Right hindlimb (tissue), 1 donor: ENCODE results near the gene GABRG3.

Source experiments
- DNase-seq: peaks from one replicate; pipeline ENCODE4 v3.0.0-alpha.2; 2018

The GABRG3 gene

DNA sequence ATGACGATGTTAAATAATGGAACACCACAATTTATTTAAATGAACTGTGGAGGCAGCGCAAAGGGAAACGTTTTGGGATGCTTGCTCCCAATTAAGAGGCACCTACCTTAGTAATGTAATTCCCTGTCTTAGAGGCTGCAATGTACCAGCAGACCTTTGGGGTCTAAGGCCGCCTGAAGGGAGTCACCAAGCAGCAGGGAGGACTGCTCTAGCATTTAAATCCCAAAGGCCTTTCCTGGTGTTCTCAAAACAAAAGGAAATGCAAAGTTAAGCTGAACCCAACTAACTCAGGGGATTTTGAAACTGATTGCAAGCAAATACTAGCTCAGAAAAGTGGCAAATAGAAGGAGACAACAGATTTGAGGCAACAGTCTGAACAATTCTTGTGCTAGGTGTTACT, 510.8 kb downstream of the GABRG3 start:
- DNase-seq, result no peak

DNA sequence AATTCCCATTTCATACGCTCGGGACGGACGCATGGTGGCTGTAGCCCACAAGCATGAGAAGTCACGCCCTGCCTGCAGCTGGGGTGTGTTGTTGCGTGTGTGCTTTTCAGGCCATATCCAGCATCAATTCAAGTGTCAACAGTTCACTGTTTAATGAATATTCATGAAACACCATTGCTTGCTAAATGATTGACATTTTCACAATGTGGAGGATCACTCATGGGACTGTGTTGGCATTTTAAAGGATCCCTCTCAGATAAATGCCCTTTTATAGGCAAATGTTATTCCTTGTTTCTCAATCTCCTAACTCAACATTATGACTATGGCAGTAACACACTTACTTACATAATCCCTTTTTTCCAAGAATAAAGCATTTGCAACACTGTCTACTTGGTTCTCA, 511.3 kb downstream of the GABRG3 start:
- DNase-seq, result no peak

DNA sequence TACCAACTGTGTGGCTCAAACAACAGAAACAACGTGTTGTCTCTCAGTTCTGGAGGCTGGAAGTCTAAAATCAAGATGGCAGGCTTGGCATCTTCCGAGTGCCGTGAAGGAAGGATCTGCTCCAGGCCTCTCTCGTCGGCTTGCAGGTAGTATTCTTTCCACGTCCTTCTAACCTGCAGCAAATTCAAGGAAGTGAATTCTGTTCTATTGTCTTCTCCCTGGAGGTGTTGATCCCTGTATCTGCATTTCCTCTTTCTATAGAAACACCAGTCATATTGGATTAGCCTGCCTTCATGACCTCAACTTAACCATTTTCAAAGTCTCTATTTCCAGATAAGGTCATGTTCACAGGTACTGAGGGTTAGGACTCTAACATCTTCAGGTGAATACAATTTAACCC, 512.1 kb downstream of the GABRG3 start:
- no peak for DNase-seq

DNA sequence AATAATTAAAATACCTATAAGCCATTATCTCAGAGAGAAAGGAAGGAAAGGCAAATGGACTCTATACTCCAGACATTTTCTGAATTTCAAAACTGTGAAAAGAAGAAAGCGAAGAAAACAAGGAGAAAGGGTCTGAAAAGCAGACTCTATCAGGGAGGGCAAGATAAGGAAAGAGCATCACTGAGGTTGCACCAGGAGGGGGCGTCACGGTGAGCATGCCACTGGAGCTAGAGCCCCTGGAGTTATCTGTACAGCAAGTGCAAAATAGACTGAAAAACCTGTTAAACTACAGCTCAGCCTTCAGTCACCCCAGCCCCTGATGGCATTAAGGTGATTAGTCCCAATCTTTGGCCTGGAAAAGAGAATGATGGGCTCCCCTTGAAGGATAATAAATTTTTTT, 514.3 kb downstream of the GABRG3 start:
- no peak for DNase-seq

DNA sequence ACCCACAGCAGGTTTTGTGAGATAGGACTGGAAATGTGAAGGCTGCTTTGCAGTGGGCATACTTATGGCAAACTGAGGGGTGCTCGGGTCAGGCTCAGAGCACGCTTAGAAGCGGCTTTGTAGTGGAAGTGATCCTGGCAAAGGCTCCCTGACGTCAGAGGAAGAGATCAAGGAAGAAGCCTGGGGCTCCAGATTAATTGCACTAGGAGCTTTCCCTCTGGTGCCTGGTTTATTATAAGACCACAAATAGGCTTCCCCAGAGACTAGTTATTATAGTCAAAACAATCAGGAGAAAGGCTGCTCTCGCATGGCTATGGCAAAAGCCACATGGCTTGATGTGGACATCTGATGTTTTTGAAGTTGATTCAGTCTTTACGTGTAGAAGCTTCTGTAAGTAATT, 515.1 kb downstream of the GABRG3 start:
- no peak for DNase-seq

DNA sequence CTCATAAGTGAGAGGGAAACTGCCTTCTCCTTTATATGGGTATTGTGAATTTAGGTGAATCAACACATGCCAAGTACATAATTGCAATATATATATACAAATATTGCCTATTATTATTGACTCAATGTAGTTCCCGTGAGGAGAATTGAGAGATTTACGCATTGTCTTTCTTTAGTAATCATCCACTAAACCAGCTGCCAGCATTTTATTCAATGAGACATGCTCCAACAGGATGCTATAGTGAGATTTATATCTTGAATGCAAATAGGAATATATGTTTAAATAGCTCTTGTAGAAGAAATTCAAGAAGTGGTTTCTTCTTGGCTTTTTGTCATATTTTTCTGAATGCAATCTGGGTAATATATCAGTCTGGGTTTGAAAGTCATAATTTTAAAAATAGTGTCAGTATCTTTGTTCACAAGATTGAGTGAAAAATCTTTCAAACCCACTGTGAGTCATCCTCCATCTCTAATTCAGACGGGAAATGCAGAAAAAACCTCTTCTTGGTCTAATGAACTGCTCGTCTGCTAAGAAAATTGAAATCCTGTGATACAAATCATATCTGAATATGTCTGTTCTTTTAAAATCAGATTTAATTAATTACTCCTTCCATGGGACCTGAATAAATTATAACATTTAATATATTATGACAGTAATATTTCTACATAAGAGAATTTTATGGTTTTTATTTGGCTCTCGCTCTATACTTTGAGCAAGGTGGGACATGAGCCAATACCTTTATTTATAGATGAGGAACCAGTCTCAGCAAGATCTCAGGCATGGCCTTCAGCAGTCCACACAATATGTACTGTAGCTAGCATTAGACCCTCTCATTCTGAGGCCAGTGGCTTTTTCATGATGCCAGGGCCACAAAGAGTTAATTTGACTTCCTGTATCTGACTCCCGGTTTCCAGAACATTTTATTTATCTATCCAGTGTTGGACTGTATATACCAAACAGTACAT, 516.0 kb downstream of the GABRG3 start:
- DNase-seq, result no peak

DNA sequence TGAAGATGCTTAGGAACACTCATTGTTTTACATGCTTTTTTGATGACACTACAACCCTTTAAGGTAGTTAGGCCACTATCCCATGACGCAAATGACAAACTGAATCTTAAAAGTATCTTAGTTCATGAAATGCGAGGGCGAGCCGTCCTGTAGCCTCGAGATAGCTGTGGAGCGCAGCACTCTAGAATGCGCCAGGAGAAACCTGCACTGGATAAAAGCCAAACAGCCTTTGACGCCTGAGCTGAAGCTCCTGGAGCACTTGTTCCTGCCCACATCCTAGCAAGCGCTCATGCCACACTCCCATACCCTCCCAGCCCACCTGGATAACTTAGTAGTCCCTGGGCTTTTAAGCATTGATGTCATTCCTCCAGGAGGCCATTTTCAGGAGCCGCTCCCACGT, 516.9 kb downstream of the GABRG3 start:
- no peak for DNase-seq

DNA sequence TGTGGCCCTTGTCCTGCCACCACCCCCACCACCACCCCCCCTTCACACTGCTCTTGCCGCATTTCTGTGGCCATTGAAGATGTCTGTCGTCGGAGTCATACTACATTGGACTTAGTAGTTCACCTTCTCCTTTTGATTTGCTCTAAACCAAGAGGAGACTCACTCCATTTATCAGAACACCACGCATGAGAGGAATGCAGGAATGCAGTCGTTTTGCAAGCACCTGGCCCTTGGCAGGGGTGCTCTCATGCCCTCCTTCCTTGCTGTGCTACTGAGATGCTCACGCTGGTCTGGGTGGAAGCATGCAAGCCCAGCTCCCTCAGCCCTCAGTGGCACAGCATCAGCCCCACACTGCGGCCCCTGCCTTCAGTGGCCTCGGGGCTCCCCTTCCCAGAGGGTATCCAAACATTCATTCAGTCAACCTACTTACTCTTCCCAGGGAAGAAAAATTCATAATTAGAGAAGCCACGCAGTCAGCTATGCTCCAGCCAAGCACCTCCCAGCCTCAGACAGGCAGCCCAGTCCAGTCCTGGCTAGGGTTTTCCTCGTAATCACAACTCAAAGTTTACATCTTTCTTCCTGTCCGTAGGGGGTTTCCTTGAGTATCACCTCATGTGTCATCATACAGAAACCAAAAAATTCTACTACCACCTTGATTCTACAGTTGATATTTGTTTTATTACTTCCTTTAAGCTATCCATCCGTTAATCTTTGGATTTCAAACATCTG, 520.0 kb downstream of the GABRG3 start:
- no peak for DNase-seq

DNA sequence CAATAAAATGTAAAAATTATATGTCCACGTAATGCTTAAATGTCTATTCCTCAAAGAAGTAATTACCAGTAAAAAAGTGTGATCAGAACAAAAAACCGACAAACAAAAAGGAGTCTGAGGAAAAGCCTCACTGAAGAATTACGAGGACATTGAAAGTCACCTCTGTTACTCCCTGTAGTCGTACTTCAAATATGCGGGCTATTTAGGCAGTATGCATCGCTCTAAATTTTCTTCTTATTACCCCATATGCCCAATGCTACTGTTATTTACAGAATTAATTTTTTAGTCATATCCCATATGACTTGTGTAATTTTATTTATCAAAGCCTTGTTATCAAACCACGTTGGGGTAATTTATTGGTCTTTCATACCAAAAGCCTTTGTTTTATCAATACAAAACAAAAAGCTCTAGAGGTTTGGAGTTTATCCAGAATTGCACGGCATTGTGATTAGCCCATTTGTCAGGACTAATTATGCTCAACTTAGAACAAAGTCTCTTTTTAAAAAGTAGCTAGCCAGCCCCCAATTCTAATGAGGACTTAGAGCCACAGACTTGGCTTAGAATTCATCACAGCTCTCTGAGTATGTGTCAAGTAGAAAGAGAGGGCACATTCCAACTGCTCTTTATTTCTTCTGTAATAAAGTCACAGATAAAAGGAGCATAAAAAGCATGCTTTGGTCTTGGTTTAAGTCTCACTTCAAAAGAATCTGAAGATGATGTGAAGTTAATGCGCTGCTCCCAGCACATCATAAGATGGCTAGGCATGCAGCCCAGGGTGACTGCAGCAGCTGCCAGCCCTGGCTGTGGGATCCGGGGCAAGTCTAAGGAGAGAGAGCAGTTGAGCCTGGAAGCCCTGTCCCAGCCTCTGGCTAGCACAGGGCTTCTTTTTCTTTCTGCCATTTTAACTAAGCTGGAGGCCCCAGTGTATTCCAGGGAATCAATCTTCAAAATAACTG, 521.0 kb downstream of the GABRG3 start:
- DNase-seq, result peak; percentile 77

DNA sequence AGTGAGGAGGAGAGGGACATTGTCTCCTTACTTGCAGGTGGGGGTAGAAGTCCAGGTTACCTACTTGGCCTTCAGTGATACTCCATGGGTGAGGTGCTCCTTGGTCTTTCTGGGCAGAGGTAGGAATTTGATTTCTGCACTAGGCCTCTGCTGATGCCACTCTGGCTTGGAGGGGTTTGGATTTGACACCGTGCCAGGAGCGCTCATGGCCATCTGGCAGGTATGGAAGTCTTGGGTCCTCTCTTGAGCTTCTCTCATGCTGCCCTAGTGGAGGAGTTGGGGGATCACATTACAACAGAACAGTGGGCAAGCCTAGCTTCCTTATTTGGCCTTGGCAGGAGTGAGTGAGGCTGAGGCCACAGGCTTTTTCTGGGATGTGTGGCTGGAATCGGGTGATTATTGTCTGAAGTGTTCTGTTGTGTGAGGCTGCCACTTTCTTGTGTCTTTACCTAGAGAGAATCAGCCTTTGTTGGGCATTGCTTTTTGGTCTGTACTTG, 525.0 kb downstream of the GABRG3 start:
- DNase-seq, result no peak

DNA sequence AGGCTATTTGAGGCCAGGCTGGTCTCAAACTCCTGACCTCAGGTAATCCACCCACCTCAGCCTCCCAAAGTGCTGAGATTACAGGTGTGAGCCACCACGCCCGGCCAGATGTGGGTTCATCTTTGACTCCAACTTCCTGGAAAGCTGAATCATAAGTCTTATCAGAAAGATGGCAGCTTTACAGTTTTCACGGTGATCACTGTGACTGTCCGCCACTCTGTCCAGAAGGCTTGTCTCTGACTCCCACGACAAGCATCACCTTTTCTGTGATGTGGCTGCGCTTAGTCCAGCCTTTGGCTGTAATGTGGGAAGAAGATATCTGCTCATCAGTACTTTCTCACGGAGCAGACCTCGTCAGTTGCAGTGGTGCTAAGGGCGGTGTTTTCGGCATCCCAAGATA, 527.7 kb downstream of the GABRG3 start:
- no peak for DNase-seq

DNA sequence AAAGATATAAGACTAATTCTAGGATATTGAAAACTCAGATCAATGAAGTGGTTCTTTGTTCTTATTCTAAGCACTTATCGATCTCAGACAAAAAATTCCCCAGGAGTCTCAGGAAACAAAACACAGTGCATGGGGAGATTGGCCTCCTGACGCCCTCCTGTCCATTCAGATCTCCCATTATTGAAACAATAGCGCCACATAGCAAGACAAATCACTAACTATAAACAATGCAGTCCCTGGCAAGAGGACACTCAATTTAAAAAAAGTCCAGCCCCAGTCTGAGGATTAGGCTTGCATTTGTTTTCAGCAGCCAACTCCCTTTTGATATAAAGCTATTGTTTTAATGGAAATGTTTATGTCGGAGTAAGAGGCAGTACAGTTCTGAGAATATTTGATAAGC, 528.2 kb downstream of the GABRG3 start:
- no peak for DNase-seq

DNA sequence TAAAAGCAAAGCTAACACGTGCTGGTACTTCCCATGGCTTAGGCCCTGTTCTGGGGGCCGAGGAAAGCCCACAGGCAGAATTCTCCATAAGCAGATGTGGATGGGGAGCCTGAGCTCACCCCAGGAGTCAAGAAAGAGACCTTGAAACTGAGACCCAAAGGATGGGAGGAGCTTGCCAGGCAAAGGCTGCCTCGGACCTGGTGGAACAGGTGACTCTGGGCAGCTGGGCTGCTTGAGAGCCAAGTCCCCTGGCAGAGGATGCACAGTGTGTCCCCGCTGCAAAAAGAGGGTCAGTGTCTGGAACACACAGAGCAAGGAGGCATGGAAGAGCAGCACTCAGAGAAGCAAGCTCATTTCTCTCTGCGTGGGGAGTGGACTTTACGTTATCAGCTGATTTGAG, 528.7 kb downstream of the GABRG3 start:
- no peak for DNase-seq

DNA sequence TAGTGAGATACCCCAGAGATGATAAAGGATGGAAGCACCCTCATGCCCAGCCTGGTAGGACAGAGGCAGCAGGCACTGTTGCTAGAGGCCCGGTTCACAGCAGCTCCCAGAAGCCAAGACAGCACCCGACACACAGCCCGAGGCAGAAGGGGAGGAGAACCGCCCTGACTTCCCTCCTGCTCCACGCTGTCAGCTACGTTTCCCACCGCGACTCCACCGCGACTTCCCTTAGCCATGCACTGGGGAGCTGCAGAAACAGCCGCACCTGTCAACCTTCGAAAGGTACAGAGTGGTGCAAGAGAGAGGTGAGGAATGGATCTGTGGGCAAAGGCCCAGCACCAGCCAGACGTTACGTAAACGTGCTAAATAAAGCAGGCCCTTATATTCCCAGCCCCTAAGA, 529.2 kb downstream of the GABRG3 start:
- no peak for DNase-seq

DNA sequence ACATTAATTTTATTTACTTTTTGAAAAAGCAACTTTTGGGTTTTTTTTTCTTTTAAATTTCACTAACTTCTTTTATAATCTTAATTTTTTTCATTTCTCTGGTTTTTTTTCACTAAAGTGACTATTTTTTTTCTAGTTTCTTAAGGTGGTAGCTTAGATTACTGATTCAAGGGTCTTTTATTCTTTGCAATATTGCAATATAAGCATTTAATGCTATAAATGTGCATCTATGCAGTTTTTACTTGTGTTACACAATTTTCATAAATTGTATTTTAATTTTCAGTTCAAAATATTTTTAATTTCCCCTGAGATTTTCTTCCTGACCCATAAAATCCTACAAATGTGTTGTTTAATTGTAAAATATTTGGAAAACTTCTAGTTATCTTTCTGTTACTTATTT, 535.8 kb downstream of the GABRG3 start:
- no peak for DNase-seq

DNA sequence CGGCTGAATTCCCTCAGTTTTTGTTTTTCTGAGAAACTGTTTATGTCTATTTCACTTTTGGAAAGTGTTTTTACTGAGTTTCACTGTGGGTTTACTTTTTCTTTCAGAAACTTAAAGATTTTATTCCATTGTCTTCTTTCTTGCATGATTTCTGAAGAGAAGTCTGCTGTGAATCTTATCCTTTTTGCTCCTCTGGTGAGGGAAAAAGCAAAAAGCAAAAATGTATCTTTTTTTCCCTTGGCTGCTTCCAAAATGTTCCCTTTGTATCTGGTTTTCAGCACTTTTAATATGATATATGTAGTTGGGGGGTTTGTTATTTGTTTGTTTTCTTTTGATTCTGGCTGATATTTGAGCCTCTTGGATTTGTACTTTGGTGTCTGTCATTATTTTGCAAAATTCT, 538.0 kb downstream of the GABRG3 start:
- no peak for DNase-seq

DNA sequence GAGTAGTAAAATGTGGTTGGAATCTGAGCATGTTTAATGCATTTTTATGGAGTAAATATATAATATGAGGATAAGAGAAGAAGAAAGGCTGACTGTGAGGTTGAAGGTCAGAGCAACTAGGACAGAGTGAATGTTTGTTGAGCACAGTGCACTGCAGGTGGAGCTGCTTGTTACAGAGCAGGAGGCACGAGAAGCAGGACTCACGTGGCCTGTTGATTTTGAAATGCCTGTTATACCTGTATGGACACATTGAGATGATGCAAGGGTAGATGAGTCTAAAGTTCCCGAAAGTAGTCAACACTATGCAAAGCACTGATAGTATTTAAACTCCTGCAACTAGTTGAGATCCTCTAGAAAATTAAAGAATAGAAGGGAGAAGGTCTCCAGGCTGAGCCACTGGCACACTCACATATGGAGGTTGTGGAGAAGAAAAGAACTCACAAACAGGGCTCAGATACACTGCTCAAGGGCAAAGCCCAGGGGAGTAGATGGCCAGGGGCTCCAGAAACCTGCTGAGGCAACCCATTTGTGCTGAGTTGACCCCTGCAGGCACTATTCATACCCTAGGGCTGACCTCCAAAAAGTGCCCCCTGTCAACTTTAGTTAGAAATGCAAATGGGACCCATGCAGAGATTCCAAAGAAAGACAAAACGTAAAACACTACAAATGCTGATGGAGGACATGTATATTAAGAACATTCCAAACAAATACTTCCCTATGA, 541.5 kb downstream of the GABRG3 start:
- DNase-seq, result no peak

DNA sequence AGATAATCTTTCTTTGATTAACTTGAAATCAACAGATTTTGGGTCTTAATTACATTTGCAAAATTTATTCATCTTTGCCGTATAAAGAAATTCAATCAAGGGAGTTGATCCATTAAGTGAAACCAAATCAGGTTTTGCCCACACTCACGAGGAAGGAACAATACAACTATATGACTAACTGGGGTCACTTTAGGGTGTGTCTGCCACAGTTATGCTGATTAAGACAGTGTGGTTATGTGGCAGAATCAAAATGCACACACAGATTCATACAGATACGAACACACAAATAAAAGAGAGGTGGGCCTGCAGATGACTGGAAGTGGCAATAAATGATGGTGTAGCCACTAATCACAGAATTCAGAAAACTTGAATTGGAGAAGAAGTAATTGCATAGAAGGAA, 543.5 kb downstream of the GABRG3 start:
- DNase-seq, result no peak

DNA sequence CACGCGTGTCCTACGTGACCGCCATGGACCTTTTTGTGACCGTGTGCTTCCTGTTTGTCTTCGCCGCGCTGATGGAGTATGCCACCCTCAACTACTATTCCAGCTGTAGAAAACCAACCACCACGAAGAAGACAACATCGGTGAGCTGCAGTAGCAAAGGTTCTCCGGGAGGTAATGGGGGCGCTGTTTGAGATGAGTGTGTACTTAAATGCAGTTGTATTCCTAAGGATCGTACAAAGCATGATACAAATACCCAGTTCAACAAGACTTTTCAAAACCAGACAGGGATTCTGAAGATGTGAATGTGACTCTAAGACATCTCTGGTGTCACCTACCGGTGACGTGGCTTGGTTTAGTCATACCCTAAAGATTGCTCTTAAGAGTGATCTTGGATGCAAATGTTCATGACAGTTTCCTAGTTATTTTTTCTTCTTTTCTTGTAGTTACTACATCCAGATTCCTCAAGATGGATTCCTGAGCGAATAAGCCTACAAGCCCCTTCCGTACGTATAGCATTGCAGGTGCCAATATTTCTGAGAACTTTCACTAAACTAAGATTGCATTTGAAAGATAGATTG, 556.6 kb downstream of the GABRG3 start:
- DNase-seq, result no peak

DNA sequence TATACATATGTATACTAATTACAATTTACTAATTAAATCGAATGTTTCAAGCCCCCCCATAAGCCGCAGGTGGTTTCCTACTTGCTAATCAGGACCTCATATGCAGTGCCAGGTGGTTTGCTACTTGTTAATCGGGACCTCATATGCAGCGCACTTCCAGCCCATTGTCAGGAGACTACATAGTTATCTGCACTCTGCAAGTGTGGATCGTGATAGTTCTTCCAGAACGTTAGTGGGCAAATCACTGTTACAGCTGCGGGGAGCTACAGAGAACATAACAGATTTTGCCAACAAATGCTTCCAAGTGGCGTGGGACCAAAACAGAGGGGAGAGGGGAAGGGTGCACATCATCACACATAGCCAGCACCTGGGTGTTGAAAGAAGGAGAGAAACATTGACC, 558.4 kb downstream of the GABRG3 start:
- no peak for DNase-seq

DNA sequence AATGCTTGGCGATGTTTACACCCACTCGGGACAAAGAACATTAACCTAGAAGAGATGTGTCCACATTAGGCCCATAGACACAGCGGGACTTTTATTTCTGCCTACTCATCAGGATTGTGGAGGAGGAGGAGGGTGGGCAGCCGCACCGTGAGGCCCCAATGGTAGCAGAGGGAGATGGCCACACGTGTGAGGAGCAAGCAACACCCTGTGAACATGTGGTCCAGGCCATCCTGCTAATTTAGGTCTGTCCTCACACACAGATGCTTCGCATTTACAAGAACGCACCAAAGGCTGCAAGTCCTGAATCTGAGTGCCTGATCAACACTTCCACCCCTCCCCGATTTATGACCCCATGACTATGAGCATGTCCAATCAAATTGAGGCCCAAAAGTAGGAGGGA, 560.0 kb downstream of the GABRG3 start:
- no peak for DNase-seq

DNA sequence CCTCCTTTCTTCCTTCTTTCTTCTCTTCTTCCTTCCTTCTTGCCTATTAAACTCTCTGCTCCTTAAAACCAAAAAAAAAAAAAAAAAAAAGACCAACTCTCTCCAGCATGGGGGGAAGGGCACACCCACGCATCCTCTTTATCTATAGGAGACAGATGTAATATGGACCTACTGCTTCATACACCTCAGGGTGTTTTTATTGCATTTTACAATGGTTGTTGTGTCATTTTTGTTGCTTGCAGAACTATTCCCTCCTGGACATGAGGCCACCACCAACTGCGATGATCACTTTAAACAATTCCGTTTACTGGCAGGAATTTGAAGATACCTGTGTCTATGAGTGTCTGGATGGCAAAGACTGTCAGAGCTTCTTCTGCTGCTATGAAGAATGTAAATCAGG, 561.4 kb downstream of the GABRG3 start:
- DNase-seq, result no peak
